ENCODE measurements around the gene LCE6A.

Gene LCE6A

GRCh38 chr1:152878042-152878441 lies 35.4 kb downstream of the LCE6A start, which contains the start of gene SMCP:
TSS of gene SMCP (plus strand) at chr1:152878322. CDS start at chr1:152884423, 6,101 bp downstream.
- DNase-seq, result no peak

- DNase-seq, result no peak
Observed at GRCh38 chr1:152879559-152880198, 37.0 kb downstream of the LCE6A start.

- DNase-seq, result no peak
Observed at GRCh38 chr1:152880316-152880715, 37.7 kb downstream of the LCE6A start.

- DNase-seq, result no peak
Observed at GRCh38 chr1:152880907-152881306, 38.3 kb downstream of the LCE6A start.

GRCh38 chr1:152884085-152884484 lies 41.4 kb downstream of the LCE6A start:
- no peak for DNase-seq

GRCh38 chr1:152884506-152884905 lies 41.9 kb downstream of the LCE6A start:
- no peak for DNase-seq

- DNase-seq, result peak; percentile 8
Observed at GRCh38 chr1:152884966-152885624, 42.4 kb downstream of the LCE6A start.

GRCh38 chr1:152886085-152886484 lies 43.4 kb downstream of the LCE6A start:
- DNase-seq, result no peak

GRCh38 chr1:152886758-152887409 lies 44.2 kb downstream of the LCE6A start:
- no peak for DNase-seq

- DNase-seq, result no peak
Observed at GRCh38 chr1:152888126-152888525, 45.5 kb downstream of the LCE6A start.

All from GOT3 (cell line).